NCI-H748 (cell line): ENCODE data around the gene LDAH.

Experiments
- DNase-seq: peaks from one replicate; lab custom pipeline; 2025; ENCODE audit not compliant: unreplicated experiment; lab: John Stamatoyannopoulos, UW

Gene LDAH

GRCh38 chr2:20669562-20670314 lies 153.2 kb downstream of the LDAH start:
- DNase-seq = no peak

GRCh38 chr2:20668871-20669475 lies 153.9 kb downstream of the LDAH start:
- no peak for DNase-seq

GRCh38 chr2:20668451-20668850 lies 154.4 kb downstream of the LDAH start:
- no peak for DNase-seq

GRCh38 chr2:20667531-20668401 lies 155.1 kb downstream of the LDAH start:
- DNase-seq = peak; percentile 25

GRCh38 chr2:20667151-20667530 lies 155.8 kb downstream of the LDAH start:
- peak; percentile 38 for DNase-seq

- peak; percentile 41 for DNase-seq
Measured at GRCh38 chr2:20666304-20667150, 156.4 kb downstream of the LDAH start, which contains the start of gene GDF7. Gene GDF7 (plus strand): TSS chr2:20667144. CDS start chr2:20667240, 96 bp downstream.

- no peak for DNase-seq
Measured at GRCh38 chr2:20666005-20666303, 156.9 kb downstream of the LDAH start.

- DNase-seq = peak; percentile 40
Measured at GRCh38 chr2:20665243-20666004, 157.5 kb downstream of the LDAH start.

GRCh38 chr2:20664431-20665242 lies 158.3 kb downstream of the LDAH start:
- peak; percentile 31 for DNase-seq

GRCh38 chr2:20664071-20664390 lies 158.9 kb downstream of the LDAH start:
- no peak for DNase-seq

GRCh38 chr2:20663196-20664070 lies 159.5 kb downstream of the LDAH start:
- DNase-seq = no peak

- DNase-seq = no peak
Measured at GRCh38 chr2:20662308-20662937, 160.5 kb downstream of the LDAH start.

- DNase-seq = peak; percentile 64
Measured at GRCh38 chr2:20661421-20662307, 161.2 kb downstream of the LDAH start.

GRCh38 chr2:20660506-20661420 lies 162.1 kb downstream of the LDAH start:
- no peak for DNase-seq

- no peak for DNase-seq
Measured at GRCh38 chr2:20657522-20658235, 165.2 kb downstream of the LDAH start.
